ENCODE measurements around the gene TBX15.
A peak's percentile ranks its signal among the peaks of the same experiment; 100 is the strongest.

The TBX15 gene

DNA sequence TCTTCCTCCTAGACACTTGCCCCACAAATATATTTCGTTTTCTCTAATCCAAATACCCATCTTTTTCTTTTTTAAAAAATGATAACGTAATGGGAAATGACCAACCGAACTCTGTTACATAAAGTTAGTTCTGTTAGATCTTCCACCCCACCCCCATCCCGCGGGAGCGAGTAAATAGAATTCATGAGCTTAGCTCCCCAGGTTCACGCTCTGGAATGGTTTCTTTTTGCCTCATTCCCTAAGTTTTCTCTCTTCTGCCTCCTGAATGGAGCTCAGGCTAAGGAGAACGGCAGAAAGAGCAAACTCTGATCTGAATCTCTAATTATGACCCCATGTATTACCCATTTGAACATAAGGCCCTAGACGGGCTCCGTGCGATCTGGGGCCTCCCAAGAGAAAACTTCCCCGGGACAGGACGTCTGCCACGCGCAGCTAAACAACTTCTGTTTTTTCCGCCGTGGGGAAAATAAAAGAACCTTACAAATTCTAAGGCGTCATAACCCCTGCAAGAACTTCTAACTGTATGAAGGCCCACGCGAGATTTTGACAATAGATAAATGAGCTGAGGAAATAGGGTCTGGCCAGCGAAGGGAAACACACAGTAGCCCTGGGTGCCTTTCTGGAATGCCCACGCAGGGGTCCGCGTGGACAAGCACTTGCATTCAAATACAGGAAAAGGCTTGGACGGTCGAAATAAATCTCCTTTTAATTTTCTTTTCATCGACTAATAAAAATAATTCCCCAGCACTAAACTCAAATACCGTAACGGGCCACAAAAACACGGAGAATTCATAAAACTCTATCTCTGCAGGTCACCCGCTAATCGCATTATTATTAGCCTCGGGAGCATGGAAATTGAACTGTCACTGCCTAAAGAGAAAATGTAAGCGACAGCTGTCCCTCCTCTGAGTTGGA, 2.2 kb downstream of the TBX15 start:
- peaks cover 18% of the 10 kb centered on the region for H3K9me3 Mint-ChIP-seq
- H3K4me1 Mint-ChIP-seq, result peaks cover 75% of the 10 kb centered on the region
- no peak overlapping the region for H3K27ac Mint-ChIP-seq
- peaks cover 100% of the 10 kb centered on the region for H3K27me3 Mint-ChIP-seq (ENCODE audit: low read depth, poor library complexity)
- TF ChIP-seq, protein P1, sequence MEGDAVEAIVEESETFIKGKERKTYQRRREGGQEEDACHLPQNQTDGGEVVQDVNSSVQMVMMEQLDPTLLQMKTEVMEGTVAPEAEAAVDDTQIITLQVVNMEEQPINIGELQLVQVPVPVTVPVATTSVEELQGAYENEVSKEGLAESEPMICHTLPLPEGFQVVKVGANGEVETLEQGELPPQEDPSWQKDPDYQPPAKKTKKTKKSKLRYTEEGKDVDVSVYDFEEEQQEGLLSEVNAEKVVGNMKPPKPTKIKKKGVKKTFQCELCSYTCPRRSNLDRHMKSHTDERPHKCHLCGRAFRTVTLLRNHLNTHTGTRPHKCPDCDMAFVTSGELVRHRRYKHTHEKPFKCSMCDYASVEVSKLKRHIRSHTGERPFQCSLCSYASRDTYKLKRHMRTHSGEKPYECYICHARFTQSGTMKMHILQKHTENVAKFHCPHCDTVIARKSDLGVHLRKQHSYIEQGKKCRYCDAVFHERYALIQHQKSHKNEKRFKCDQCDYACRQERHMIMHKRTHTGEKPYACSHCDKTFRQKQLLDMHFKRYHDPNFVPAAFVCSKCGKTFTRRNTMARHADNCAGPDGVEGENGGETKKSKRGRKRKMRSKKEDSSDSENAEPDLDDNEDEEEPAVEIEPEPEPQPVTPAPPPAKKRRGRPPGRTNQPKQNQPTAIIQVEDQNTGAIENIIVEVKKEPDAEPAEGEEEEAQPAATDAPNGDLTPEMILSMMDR (IDR thresholded peaks at IDR 0.05), result no peak
- H3K4me3 Mint-ChIP-seq, result peak overlapping the region; percentile 83
- DNase-seq, result no peak
- H3K36me3 Mint-ChIP-seq (ENCODE audit: low read depth), result peaks cover 10% of the 10 kb centered on the region

DNA sequence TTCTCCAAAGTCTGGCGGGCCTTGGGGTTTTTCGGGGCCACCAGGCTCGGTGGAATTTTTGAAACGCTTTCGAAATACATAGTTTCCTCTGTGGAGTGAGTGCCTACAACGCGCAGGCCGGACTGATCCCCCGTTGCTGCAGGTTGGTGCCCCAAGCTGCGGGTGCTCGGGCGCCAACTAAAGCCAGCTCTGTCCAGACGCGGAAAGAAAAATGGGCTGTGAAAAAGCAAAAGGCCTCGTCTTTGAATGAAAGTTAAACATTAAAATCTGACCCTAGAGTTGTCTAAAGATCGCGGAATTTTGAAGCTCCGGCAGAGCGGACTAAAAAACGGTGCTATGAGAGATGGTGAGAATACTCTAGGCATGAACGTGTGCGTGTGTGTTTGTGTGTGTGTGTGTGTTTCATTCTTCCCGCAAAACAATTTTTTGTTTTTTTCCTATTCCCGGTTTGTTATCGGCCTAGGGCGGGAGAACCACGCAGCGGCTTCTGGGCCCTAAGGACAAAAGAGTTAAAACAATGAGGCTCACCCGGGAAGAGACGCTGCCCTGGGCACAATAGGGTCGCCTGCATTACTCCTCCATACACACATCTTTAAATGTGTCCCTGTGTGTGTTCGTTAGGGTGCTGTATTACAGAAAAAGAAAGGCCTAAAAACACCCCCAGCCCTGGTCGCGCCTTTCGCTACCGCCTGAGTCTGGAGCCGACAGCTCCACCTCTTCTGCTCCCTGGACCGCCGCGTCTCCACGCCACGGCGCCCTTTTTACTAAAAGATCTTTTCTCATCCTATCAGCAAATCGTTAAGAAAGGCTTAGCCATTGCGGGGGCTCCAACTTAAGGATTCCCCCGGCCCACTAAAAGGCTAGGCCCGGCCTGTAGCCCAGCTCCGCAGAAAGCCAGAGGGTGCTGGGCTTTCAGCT, 3.2 kb downstream of the TBX15 start:
- Mint-ChIP-seq H3K27me3 (ENCODE audit: low read depth, poor library complexity) (peaks cover 100% of the 10 kb centered on the region), H3K36me3 (ENCODE audit: low read depth) (peaks cover 10% of the 10 kb centered on the region), H3K27ac (no peak overlapping the region), H3K4me1 (peaks cover 74% of the 10 kb centered on the region), H3K4me3 (peak overlapping the region; percentile 83), H3K9me3 (peaks cover 18% of the 10 kb centered on the region)
- TF ChIP-seq, protein P1 (IDR thresholded peaks at IDR 0.05), result no peak
- DNase-seq, result no peak

DNA sequence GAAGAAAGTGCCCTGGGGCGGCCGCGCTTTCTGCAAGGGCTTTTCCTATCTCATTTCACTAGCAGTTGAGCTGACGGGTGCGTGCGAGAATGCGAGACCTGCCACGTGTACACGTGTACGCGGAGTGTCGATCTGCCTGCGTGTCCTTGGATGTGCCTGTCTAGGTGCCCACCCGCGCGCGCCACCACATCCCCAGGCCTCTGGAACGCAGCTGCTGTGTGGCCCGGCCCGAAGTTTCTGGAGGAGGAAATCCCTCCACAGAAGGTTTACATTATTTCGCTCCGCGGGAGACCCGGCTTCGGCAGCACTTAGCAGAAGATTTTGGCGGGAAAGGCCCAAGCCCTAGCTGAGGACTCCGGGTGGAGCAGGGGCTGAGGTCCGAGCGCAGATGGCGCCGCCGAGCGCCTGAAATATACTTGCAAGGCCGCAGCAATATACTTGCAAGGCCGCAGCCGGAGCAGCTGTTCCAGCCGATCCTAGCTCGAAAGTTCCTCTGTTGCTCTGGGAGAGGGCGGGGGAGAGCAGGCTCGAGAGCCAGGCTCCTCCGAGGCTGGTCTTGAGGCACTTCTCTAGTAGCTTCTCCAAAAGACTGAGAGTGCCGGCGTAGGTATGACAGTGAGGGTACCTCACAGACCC, 3.9 kb downstream of the TBX15 start:
- H3K27ac Mint-ChIP-seq, result no peak overlapping the region
- peaks cover 74% of the 10 kb centered on the region for H3K4me1 Mint-ChIP-seq
- peak; percentile 51 for DNase-seq
- peaks cover 100% of the 10 kb centered on the region for H3K27me3 Mint-ChIP-seq (ENCODE audit: low read depth, poor library complexity)
- H3K4me3 Mint-ChIP-seq, result peak overlapping the region; percentile 83
- TF ChIP-seq, protein P1 (IDR thresholded peaks at IDR 0.05), result no peak
- peaks cover 10% of the 10 kb centered on the region for H3K36me3 Mint-ChIP-seq (ENCODE audit: low read depth)
- H3K9me3 Mint-ChIP-seq, result peaks cover 18% of the 10 kb centered on the region

DNA sequence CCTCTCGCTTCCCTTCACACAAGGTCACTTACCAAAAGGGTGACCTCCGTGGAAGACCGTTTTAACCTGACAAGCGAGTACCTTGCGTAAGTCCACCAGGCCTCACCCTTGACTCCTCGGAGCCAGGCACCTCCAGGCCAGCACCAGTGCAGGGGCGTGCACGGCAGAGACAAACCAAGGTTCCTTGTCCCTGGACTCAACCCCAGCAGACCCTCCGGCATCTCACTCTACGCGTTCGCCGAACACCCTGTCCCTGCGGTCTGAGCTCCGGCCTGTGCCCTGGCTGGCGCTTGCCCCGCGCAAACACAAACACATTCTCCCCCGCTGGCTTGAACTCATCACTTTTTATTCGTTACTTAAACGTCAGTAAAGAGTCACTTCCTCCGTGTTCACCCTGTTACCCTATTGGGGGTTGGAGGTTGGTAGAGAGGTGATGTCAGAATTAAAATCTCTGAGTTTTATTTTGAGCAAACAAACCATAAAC, 4.5 kb downstream of the TBX15 start:
- no peak overlapping the region for H3K27ac Mint-ChIP-seq

More for the DNA sequence above, 4.5 kb downstream of the TBX15 start:
- H3K36me3 Mint-ChIP-seq (ENCODE audit: low read depth), result peaks cover 10% of the 10 kb centered on the region
- no peak for DNase-seq
- H3K27me3 Mint-ChIP-seq (ENCODE audit: low read depth, poor library complexity), result peaks cover 100% of the 10 kb centered on the region
- peaks cover 18% of the 10 kb centered on the region for H3K9me3 Mint-ChIP-seq
- TF ChIP-seq, protein P1 (IDR thresholded peaks at IDR 0.05), result no peak
- H3K4me1 Mint-ChIP-seq, result peaks cover 72% of the 10 kb centered on the region
- peak overlapping the region; percentile 42 for H3K4me3 Mint-ChIP-seq

Data from nephron progenitor cell (in vitro differentiated cells).